A673 (cell line): ENCODE measurements around the gene IL1RAPL2. TPM values are rescaled to one million over a fixed set of nuclear protein-coding genes. Genes with fewer than 3 reads are reported as not detected.

ENCODE experiments used
- BruUV-seq: library from RNA; stranded (reverse); fragments of 400-500 nt; replicated peaks from 2 replicates; lab custom pipeline; 2021; lab: Mats Ljungman, UMichigan
- CTCF ChIA-PET: fragments of 300-600 bp; sonication (Branson Sonifier 250); formaldehyde crosslinking; loops from one replicate; lab custom pipeline; 2022; ENCODE audit warnings: antibody characterized with exemption; lab: Charles Lee
- POLR2A ChIA-PET: fragments of 300-600 bp; sonication (Branson Sonifier 250); formaldehyde crosslinking; loops from one replicate; lab custom pipeline; 2022; ENCODE audit warnings: antibody characterized with exemption; ENCODE audit not compliant: low non-redundant PET; lab: Charles Lee
- DNase-seq: peaks from one replicate; pipeline ENCODE4 v3.0.0-alpha.2; 2015; ENCODE audit warnings: low spot score
- H3K27ac ChIP-seq: fragments of 200-600 bp; sonication (generic); 2 replicates; pipeline ENCODE4 v1.5.1; 2016; ENCODE audit warnings: mixed run types, low read depth, mild to moderate bottlenecking, mixed read lengths, antibody characterized with exemption, low read length; ENCODE audit not compliant: poor library complexity, severe bottlenecking
- H3K27me3 ChIP-seq: fragments of 200-600 bp; sonication (generic); replicated peaks from 2 replicates; pipeline ENCODE4 v1.6.1; 2017; ENCODE audit warnings: mixed run types, low read depth, mild to moderate bottlenecking, mixed read lengths, antibody characterized with exemption, low read length; ENCODE audit not compliant: insufficient read depth, poor library complexity
- H3K36me3 ChIP-seq: fragments of 200-600 bp; sonication (generic); 2 replicates; pipeline ENCODE4 v1.6.1; 2016; ENCODE audit warnings: mixed run types, mild to moderate bottlenecking, mixed read lengths, antibody characterized with exemption, low read length; ENCODE audit not compliant: insufficient read depth, poor library complexity, severe bottlenecking
- H3K4me1 ChIP-seq: fragments of 200-600 bp; sonication (generic); 2 replicates; pipeline ENCODE4 v1.6.1; 2017; ENCODE audit warnings: mixed run types, mild to moderate bottlenecking, mixed read lengths, antibody characterized with exemption, low read length; ENCODE audit not compliant: insufficient read depth, poor library complexity, severe bottlenecking
- H3K4me3 ChIP-seq: fragments of 200-600 bp; sonication (generic); 2 replicates; pipeline ENCODE4 v1.5.1; 2016; ENCODE audit warnings: low read depth, mixed run types, mild to moderate bottlenecking, mixed read lengths, low read length; ENCODE audit not compliant: poor library complexity, severe bottlenecking
- H3K9me3 ChIP-seq: fragments of 200-600 bp; sonication (generic); 2 replicates; pipeline ENCODE4 v1.6.1; 2016; ENCODE audit warnings: mixed run types, low read depth, mild to moderate bottlenecking, mixed read lengths, antibody characterized with exemption, low read length; ENCODE audit not compliant: poor library complexity, severe bottlenecking
- EZH2 ChIP-seq: fragments of 200-600 bp; sonication (generic); IDR thresholded peaks from 2 replicates; pipeline ENCODE4 v1.6.1; 2017; ENCODE audit warnings: borderline replicate concordance, low read depth, mild to moderate bottlenecking, mixed read lengths, antibody characterized with exemption, low read length; ENCODE audit not compliant: poor library complexity, severe bottlenecking
- intact Hi-C: fragments of 100-400 bp; cut with micrococcal nuclease; formaldehyde crosslinking; loops from one replicate; pipeline ENCODE4 v1.10.0; 2022; ENCODE audit not compliant: unreplicated experiment
- total RNA-seq: library from RNA; stranded (reverse); gene quantifications from 2 replicates; pipeline ENCODE4 v1.2.3, GENCODE V29; 2021
- TF ChIP-seq, protein P1 (sequence below): fragments of 300-800, 200-600 bp; sonication (generic); conservative IDR thresholded peaks from 2 replicates; pipeline ENCODE4 v1.5.1; 2017; ENCODE audit warnings: low read depth, mild to moderate bottlenecking, antibody characterized with exemption, low read length, moderate library complexity, mixed read lengths

The IL1RAPL2 gene
- total RNA-seq, 1 experiment from 2014 or later: not detected

- Histone ChIP-seq H3K9me3 (no peaks in the 10 kb centered on the region), H3K36me3 (no peaks in the 10 kb centered on the region), H3K27me3 (peaks cover 6% of the 10 kb centered on the region), H3K4me1 (no peaks in the 10 kb centered on the region), H3K27ac (no peak overlapping the region), H3K4me3 (no peak overlapping the region)
- DNase-seq: no peak
- intact Hi-C loops: no loop called here
- CTCF ChIA-PET: no interaction called here
- no TSS peak for BruUV-seq
- POLR2A ChIA-PET: no interaction called here
- TF ChIP-seq, protein P1, sequence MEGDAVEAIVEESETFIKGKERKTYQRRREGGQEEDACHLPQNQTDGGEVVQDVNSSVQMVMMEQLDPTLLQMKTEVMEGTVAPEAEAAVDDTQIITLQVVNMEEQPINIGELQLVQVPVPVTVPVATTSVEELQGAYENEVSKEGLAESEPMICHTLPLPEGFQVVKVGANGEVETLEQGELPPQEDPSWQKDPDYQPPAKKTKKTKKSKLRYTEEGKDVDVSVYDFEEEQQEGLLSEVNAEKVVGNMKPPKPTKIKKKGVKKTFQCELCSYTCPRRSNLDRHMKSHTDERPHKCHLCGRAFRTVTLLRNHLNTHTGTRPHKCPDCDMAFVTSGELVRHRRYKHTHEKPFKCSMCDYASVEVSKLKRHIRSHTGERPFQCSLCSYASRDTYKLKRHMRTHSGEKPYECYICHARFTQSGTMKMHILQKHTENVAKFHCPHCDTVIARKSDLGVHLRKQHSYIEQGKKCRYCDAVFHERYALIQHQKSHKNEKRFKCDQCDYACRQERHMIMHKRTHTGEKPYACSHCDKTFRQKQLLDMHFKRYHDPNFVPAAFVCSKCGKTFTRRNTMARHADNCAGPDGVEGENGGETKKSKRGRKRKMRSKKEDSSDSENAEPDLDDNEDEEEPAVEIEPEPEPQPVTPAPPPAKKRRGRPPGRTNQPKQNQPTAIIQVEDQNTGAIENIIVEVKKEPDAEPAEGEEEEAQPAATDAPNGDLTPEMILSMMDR: no peak
- TF ChIP-seq EZH2: no peak
These were observed 141.6 kb downstream of the IL1RAPL2 start for GRCh38 chrX:104707572-104707971.

DNA sequence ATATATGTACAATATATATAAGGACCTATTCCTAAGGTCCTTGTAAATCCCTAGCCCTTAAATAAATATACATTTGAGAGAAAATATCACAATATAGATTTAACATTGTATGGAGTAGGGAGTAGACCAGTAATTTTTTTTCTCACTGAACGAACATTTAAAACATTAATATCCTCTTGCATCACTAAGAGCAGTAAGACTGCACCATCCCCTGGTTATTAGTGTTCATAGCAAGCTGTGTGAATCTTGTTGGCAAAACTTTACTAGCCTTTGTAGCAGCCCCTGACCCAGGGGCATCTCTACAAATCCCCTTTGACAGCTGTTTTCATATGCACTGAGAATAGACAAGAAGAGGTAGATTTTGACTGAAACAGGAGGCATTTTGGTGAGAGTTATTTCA is 146.5 kb downstream of the IL1RAPL2 start:
- H3K36me3 ChIP-seq: no peaks in the 10 kb centered on the region
- POLR2A ChIA-PET: no interaction called here
- H3K9me3 ChIP-seq: no peaks in the 10 kb centered on the region
- intact Hi-C loops: no loop called here
- no peak overlapping the region for H3K4me3 ChIP-seq
- H3K4me1 ChIP-seq: no peaks in the 10 kb centered on the region
- CTCF ChIA-PET: no interaction called here
- DNase-seq: no peak
- H3K27ac ChIP-seq: no peak overlapping the region
- peaks cover 6% of the 10 kb centered on the region for H3K27me3 ChIP-seq
- BruUV-seq: no TSS peak
- TF ChIP-seq, protein P1: no peak
- no peak for TF ChIP-seq EZH2

- TF ChIP-seq, protein P1: no peak
- no peak for TF ChIP-seq EZH2
- Histone ChIP-seq H3K36me3 (no peaks in the 10 kb centered on the region), H3K27me3 (no peaks in the 10 kb centered on the region), H3K4me1 (no peaks in the 10 kb centered on the region), H3K4me3 (no peak overlapping the region), H3K27ac (no peak overlapping the region), H3K9me3 (no peaks in the 10 kb centered on the region)
- no TSS peak for BruUV-seq
- ChIA-PET CTCF (no interaction called here), POLR2A (no interaction called here)
- intact Hi-C loops: no loop called here
- no peak for DNase-seq
These were observed 155.9 kb downstream of the IL1RAPL2 start for GRCh38 chrX:104721854-104722253.
